Colonic mucosa (tissue), 4 donors: Measurements from ENCODE around the gene FAM13C. TPM values are rescaled to one million over a fixed set of nuclear protein-coding genes. Genes with fewer than 3 reads are reported as not detected.

Experiments used
- DNase-seq: peaks from one replicate; pipeline ENCODE4 v3.0.0-alpha.2; 2020
- H3K27ac ChIP-seq: fragments of 200-600 bp; one replicate; pipeline ENCODE4 v1.8.0; 2021
- H3K27me3 ChIP-seq: fragments of 200-600 bp; one replicate; pipeline ENCODE4 v1.8.0; 2021
- H3K36me3 ChIP-seq: fragments of 200-600 bp; one replicate; pipeline ENCODE4 v1.8.0; 2021
- H3K4me1 ChIP-seq: fragments of 200-600 bp; one replicate; pipeline ENCODE4 v1.8.0; 2021; ENCODE audit warnings: mild to moderate bottlenecking
- H3K4me3 ChIP-seq: fragments of 200-600 bp; one replicate; pipeline ENCODE4 v1.8.0; 2021
- H3K9ac ChIP-seq, 2 donors: one replicate each; pipeline ENCODE4 v1.7.0; 2013; ENCODE audit warnings: control low read depth in 2 of 2, low read depth in 2 of 2, low read length in 2 of 2
- H3K9me3 ChIP-seq: fragments of 200-600 bp; one replicate; pipeline ENCODE4 v1.8.0; 2021
- intact Hi-C: fragments of 100-400 bp; cut with DNase I; formaldehyde crosslinking; loops from one replicate; pipeline ENCODE4 v1.14.1; 2022
- total RNA-seq, 2 donors: library from RNA; stranded (reverse); fragmentation: NEBNext Ultra II Directional in 1 of 2; extraction: Animal tissue kit (Norgen Biotek cat#: 25700) in 1 of 2; gene quantifications; one replicate each; pipeline ENCODE4 v1.2.1, GENCODE V29; 2021
- TF ChIP-seq, protein P1 (sequence below): fragments of 200-600 bp; IDR thresholded peaks from one replicate; pipeline ENCODE4 v1.8.0; 2022; ENCODE audit warnings: antibody characterized with exemption, mild to moderate bottlenecking
- donor health status: healthy.
- donor health status: DM: no; HTN: no; CAD: no.
- donor health status: DM: no; HTN: no; CAD: no.

The FAM13C gene
- total RNA-seq, 2 donors from 2014 or later = 1.0 to 2.5 TPM

DNA sequence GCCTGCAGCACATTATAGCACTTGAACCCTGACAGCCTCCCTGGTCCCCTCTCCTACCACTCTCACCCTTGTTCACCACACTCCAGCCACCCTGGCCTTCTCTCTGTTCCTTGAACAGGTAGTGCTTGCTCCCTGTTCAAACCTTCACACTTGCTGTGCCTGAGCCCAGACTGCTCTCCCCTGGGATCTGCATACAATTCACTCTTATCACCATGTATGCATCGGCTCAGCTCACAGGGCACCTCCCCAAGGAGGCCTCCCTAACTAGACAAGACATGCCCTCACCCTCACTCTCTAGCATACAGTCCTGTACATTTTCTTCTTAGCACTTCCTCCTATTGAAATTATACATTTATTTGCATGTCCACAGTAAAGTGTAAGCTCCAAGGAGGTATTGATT, 59.3 kb downstream of the FAM13C start:
- Histone ChIP-seq H3K4me1 (no peaks in the 10 kb centered on the region), H3K27ac (no peak overlapping the region), H3K9me3 (no peaks in the 10 kb centered on the region), H3K9ac (no peak overlapping the region), H3K27me3 (no peaks in the 10 kb centered on the region), H3K4me3 (no peak overlapping the region), H3K36me3 (no peaks in the 10 kb centered on the region)
- intact Hi-C loops = no loop called here
- TF ChIP-seq, protein P1, sequence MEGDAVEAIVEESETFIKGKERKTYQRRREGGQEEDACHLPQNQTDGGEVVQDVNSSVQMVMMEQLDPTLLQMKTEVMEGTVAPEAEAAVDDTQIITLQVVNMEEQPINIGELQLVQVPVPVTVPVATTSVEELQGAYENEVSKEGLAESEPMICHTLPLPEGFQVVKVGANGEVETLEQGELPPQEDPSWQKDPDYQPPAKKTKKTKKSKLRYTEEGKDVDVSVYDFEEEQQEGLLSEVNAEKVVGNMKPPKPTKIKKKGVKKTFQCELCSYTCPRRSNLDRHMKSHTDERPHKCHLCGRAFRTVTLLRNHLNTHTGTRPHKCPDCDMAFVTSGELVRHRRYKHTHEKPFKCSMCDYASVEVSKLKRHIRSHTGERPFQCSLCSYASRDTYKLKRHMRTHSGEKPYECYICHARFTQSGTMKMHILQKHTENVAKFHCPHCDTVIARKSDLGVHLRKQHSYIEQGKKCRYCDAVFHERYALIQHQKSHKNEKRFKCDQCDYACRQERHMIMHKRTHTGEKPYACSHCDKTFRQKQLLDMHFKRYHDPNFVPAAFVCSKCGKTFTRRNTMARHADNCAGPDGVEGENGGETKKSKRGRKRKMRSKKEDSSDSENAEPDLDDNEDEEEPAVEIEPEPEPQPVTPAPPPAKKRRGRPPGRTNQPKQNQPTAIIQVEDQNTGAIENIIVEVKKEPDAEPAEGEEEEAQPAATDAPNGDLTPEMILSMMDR = no peak
- DNase-seq = no peak

DNA sequence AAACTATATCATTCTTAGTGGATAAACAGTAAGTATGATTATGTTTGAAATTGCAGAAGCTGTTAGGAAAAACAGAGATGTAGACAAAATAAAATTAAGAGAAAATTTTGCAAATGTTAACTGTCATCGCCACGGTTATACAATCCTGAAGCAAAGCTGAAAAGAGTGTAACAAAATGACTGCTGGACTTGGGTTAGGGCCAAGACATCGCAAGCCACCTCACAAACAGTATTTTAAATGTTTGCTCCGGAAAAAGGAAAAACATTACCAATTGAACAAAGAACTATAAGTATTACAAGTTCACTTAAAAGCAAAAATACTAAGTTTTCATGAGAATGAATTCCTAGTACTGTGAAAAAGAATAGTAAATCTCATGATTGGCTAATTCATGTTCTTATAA, 60.0 kb downstream of the FAM13C start:
- TF ChIP-seq, protein P1 = no peak

DNA sequence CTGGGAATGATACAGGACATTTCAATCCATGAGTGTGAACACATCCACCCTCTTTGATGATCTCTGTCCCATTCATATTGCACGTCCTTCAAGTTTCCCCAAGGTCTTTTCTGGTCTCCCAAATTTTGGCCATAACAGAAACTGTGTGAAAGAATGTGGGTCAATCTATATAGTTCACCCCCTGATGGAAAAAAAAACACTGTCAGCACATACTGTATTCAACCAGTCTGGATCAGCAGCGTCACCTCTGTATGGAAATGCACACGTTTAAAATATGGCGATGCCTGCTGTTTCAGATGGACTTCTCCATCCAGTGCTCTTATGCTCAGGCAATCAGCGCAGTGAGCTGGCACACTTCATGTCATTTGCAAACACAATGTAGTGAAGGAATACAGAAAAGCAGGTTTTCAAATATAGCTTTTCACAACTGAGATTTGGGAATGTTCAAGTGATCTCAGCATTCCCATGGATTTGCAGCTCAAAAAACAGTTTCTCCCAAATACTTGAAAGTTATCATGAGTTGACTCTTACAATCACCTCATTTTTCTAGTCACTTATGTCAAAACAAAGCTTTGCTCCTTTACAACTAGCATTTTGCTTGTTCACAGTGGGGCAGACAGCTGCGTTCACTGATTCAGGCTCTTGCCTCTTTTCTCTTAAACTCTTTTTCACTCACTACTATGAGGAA, 61.1 kb downstream of the FAM13C start:
- TF ChIP-seq, protein P1 = no peak
- intact Hi-C loops = no loop called here
- no peaks in the 10 kb centered on the region for H3K9me3 ChIP-seq
- H3K4me3 ChIP-seq = no peak overlapping the region
- H3K9ac ChIP-seq = no peak overlapping the region
- H3K27me3 ChIP-seq = no peaks in the 10 kb centered on the region
- DNase-seq = no peak
- no peaks in the 10 kb centered on the region for H3K36me3 ChIP-seq
- no peaks in the 10 kb centered on the region for H3K4me1 ChIP-seq
- H3K27ac ChIP-seq = no peak overlapping the region

More for the DNA sequence above, 60.0 kb downstream of the FAM13C start:
- intact Hi-C loops = no loop called here
- Histone ChIP-seq H3K36me3 (no peaks in the 10 kb centered on the region), H3K4me3 (no peak overlapping the region), H3K27ac (no peak overlapping the region), H3K27me3 (no peaks in the 10 kb centered on the region), H3K9me3 (no peaks in the 10 kb centered on the region), H3K9ac (no peak overlapping the region), H3K4me1 (no peaks in the 10 kb centered on the region)
- DNase-seq = no peak

DNA sequence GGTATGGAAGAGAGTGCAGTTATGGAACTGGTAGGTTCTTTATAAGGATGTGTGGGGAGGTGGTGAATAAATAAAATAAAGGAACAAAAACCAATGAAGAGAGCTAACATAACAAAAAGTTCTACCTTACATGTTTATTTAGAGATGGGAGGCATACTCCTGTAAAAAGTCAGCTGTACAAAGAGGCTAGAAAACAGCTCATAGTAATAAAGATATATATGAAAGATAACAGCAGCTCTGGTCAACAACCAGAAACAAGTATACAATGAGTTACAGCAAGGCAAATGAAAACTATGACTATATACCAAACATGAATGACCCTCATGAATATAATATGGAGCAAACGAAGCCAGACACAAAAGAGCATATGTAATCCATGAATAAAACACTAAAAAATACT, 62.0 kb downstream of the FAM13C start:
- Histone ChIP-seq H3K27me3 (no peaks in the 10 kb centered on the region), H3K4me1 (no peaks in the 10 kb centered on the region), H3K4me3 (no peak overlapping the region), H3K27ac (no peak overlapping the region), H3K9ac (no peak overlapping the region), H3K9me3 (no peaks in the 10 kb centered on the region), H3K36me3 (no peaks in the 10 kb centered on the region)
- intact Hi-C loops = no loop called here
- DNase-seq = no peak
- TF ChIP-seq, protein P1 = no peak

DNA sequence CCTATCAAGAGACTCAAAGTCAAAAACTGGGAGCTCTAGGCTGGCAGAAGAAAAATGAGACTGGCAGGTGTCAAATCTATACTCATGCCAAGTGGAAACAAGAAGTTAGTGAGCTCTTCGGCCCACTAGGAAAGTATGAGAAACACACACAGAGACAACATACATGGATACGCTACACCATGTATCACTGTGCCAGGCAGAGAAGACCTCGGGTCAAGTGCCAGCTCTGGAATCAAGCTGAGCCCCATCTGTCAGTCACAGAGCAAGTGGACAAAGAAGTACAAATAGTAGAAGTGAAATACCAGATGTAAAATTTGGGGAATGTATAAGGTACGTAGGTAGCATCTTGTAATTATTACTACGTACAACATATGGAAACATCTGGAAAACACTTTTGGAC, 62.4 kb downstream of the FAM13C start:
- H3K4me1 ChIP-seq = no peaks in the 10 kb centered on the region
- no peak for DNase-seq
- H3K27me3 ChIP-seq = no peaks in the 10 kb centered on the region
- no peak overlapping the region for H3K27ac ChIP-seq
- intact Hi-C loops = no loop called here
- TF ChIP-seq, protein P1 = no peak
- no peaks in the 10 kb centered on the region for H3K36me3 ChIP-seq
- no peak overlapping the region for H3K4me3 ChIP-seq
- no peak overlapping the region for H3K9ac ChIP-seq
- H3K9me3 ChIP-seq = no peaks in the 10 kb centered on the region
